ENCODE data around the gene AMH. TPM values are rescaled to one million over a fixed set of nuclear protein-coding genes. Genes with fewer than 3 reads are reported as not detected.

The AMH gene
- total and polyA plus RNA-seq, 2 of the 13 experiments (the other 11 are each of a cell fraction or from before 2014, with no cell fraction given) = 0.03 to 0.18 TPM

DNA sequence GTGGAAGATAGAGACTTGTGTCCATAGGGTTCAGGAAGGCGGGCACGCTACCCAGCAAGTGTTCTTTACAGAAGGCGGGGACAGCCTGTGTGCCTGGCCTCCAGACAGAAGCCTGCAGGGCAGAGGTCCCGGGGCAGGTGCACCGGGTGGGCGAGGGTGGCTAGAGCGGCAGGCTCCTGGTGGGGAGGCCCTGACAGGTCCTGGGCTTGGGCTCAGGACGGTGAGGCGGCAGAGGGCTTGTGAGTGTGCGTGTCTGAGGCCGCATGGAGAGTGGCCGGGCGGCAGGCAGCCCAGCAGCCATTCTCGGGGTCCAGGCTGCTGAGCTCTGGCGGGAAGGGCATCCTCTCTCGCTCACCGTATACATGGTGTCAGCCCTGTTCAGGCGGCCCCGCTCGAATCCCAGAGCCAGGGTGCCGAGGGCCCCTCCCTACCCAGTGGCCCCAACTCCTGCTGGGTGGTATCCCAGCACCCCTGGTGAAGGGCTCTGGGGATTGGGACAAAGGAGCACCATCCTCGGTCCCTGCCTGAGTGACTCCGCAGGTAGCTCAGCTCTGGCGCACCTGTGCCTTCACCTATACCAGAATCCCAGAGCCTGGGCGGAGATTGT, 3.0 kb upstream of the AMH start:
- Histone ChIP-seq H3K79me2 (ENCODE audit: insufficient read depth, low read length) (peaks cover 27% of the 10 kb centered on the region), H3K4me3 (replicated peaks in 1 of 3; ENCODE audit: insufficient read depth in 1 of 3, low read depth in 2 of 3, low read length in 3 of 3) (no peak overlapping the region), H3K4me1 (ENCODE audit: insufficient read depth, low read length) (peaks cover 31% of the 10 kb centered on the region), H3K36me3 (replicated peaks in 1 of 2; ENCODE audit: control insufficient read depth in 1 of 2, insufficient read depth in 2 of 2, low read length in 2 of 2) (peaks cover 25 to 50% of the 10 kb centered on the region in 2 experiments; a peak in 4 of 5 replicates), H4K20me1 (ENCODE audit: insufficient read depth, low read length) (peaks cover 21% of the 10 kb centered on the region), H3K9me3 (ENCODE audit: low read length) (no peaks in the 10 kb centered on the region), H3K27me3 (ENCODE audit: control insufficient read depth in 1 of 2, insufficient read depth in 2 of 2, low read length in 2 of 2) (no peaks in the 10 kb centered on the region), H2AFZ (ENCODE audit: low read length) (no peak overlapping the region), H3K27ac (ENCODE audit: extremely low read length, insufficient read depth, low read length) (no peak overlapping the region), H3K9ac (ENCODE audit: insufficient read depth, low read depth, low read length) (no peak overlapping the region), H3K4me2 (ENCODE audit: low read depth, low read length) (no peak overlapping the region)
- BruUV-seq (replicated peaks) = no TSS peak
- TF ChIP-seq, protein P1, sequence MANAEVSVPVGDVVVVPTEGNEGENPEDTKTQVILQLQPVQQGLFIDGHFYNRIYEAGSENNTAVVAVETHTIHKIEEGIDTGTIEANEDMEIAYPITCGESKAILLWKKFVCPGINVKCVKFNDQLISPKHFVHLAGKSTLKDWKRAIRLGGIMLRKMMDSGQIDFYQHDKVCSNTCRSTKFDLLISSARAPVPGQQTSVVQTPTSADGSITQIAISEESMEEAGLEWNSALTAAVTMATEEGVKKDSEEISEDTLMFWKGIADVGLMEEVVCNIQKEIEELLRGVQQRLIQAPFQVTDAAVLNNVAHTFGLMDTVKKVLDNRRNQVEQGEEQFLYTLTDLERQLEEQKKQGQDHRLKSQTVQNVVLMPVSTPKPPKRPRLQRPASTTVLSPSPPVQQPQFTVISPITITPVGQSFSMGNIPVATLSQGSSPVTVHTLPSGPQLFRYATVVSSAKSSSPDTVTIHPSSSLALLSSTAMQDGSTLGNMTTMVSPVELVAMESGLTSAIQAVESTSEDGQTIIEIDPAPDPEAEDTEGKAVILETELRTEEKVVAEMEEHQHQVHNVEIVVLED (CRISPR knock-in tag; IDR thresholded peaks at IDR 0.05; ENCODE audit: borderline replicate concordance) = no peak
- TF ChIP-seq ZNF441 (CRISPR knock-in tag; IDR thresholded peaks at IDR 0.05; ENCODE audit: borderline replicate concordance) (no peak), FLYWCH1 (CRISPR knock-in tag; IDR thresholded peaks at IDR 0.05) (no peak), SAFB2 (CRISPR knock-in tag; IDR thresholded peaks at IDR 0.05; ENCODE audit: borderline replicate concordance, low read depth) (no peak), ATF1 (CRISPR knock-in tag; IDR thresholded peaks at IDR 0.05) (no peak), IKZF4 (CRISPR knock-in tag; IDR thresholded peaks at IDR 0.05; ENCODE audit: borderline replicate concordance, low read depth, not compliant biosample characterization) (no peak), CC2D1A (CRISPR knock-in tag; IDR thresholded peaks at IDR 0.05) (no peak), TAF1 (CRISPR knock-in tag; IDR thresholded peaks at IDR 0.05) (no peak), ZNF451 (CRISPR knock-in tag; IDR thresholded peaks at IDR 0.05) (no peak), ZNF337 (CRISPR knock-in tag; IDR thresholded peaks at IDR 0.05; ENCODE audit: borderline replicate concordance, low read depth) (no peak), SETDB1 (CRISPR knock-in tag; IDR thresholded peaks at IDR 0.05; ENCODE audit: borderline replicate concordance) (no peak), KDM1A (CRISPR knock-in tag; IDR thresholded peaks at IDR 0.05) (no peak), HDAC1 (CRISPR knock-in tag; IDR thresholded peaks at IDR 0.05) (no peak), HCFC1 (IDR thresholded peaks at IDR 0.05; ENCODE audit: low read depth, low read length) (no peak), ARNT (IDR thresholded peaks at IDR 0.05) (no peak), NFRKB (IDR thresholded peaks at IDR 0.05) (no peak), SSRP1 (CRISPR knock-in tag; IDR thresholded peaks at IDR 0.05) (no peak), ETV6 (CRISPR knock-in tag; conservative IDR thresholded peaks at IDR 0.05) (no peak), CENPX (CRISPR knock-in tag; IDR thresholded peaks at IDR 0.05) (no peak)
- TF ChIP-seq, protein P2, sequence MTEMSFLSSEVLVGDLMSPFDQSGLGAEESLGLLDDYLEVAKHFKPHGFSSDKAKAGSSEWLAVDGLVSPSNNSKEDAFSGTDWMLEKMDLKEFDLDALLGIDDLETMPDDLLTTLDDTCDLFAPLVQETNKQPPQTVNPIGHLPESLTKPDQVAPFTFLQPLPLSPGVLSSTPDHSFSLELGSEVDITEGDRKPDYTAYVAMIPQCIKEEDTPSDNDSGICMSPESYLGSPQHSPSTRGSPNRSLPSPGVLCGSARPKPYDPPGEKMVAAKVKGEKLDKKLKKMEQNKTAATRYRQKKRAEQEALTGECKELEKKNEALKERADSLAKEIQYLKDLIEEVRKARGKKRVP (CRISPR knock-in tag; IDR thresholded peaks at IDR 0.05) = no peak
- in situ Hi-C loops (cut with HindIII; ENCODE audit: extremely low pct_ligation_motif_present, low pct_unique_long_range_greater_than_20kb) = no loop called here
- ATAC-seq (no peak), FAIRE-seq (no peak), DNase-seq (ENCODE audit: low spot score) (no peak)
- ChIA-PET POLR2A (interaction anchor here (1.0 kb wide), 1 partner anchor 17 kb away, joined by 3 read pairs; no protein-coding TSS in a partner anchor), CTCF (ENCODE audit: low intra/inter-chr PET ratio, low total read pairs) (no interaction called here)
- WGBS (ENCODE audit: low lambda C conversion rate) = 91% methylated on average over 14 of the region's 25 CpGs
- intact Hi-C loops (cut with micrococcal nuclease; ENCODE audit: unreplicated experiment) = no loop called here

All from HepG2 (cell line).